LNCAP (cell line): Measurements from ENCODE around the gene CCSER1.
A peak's percentile ranks its signal among the peaks of the same experiment; 100 is the strongest.

Experiments used
- TF ChIP-seq, protein P1 (sequence below): fragments of 450-650 bp; IDR thresholded peaks from 2 replicates; pipeline ENCODE4 v1.5.1; 2017; ENCODE audit warnings: mild to moderate bottlenecking

The CCSER1 gene

DNA sequence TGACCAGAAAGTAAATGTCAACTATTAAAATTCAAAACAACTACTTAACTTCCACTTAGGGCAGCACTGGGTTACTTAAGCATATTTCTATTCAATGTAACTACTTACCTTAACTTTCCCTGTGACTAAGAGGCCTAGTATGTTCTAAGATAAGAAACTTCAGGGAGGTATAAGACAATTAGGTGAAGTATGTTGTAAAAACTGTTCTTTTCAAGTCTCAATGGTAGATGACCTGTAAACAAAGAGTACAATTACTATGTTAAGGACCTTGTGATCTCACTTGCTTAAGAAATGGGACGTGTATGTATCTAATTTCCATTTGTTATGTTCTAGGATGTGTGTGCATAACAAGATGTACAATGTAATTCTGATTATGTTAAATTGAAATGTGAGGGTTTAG lies 960.5 kb downstream of the CCSER1 start:
- TF ChIP-seq, protein P1, sequence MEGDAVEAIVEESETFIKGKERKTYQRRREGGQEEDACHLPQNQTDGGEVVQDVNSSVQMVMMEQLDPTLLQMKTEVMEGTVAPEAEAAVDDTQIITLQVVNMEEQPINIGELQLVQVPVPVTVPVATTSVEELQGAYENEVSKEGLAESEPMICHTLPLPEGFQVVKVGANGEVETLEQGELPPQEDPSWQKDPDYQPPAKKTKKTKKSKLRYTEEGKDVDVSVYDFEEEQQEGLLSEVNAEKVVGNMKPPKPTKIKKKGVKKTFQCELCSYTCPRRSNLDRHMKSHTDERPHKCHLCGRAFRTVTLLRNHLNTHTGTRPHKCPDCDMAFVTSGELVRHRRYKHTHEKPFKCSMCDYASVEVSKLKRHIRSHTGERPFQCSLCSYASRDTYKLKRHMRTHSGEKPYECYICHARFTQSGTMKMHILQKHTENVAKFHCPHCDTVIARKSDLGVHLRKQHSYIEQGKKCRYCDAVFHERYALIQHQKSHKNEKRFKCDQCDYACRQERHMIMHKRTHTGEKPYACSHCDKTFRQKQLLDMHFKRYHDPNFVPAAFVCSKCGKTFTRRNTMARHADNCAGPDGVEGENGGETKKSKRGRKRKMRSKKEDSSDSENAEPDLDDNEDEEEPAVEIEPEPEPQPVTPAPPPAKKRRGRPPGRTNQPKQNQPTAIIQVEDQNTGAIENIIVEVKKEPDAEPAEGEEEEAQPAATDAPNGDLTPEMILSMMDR = no peak

DNA sequence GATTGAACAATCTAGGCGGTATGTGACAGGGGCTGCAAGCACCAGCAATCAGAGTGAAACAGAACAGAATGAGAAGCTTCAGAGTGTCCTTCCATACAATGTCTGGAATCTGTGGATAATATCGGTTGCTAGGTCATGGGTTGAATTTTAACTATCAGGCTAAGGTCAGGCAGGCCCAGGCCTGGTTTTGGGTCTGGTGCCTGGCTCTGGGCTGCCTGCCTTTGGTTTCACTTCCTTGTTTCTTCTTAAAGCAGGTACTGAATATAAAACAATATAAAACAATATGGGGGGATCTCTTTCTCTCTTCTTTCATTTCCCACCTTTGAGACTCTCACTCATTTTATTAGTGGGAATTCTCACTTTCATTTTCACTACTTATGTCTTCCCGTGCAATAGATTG lies 962.0 kb downstream of the CCSER1 start:
- TF ChIP-seq, protein P1 = no peak

DNA sequence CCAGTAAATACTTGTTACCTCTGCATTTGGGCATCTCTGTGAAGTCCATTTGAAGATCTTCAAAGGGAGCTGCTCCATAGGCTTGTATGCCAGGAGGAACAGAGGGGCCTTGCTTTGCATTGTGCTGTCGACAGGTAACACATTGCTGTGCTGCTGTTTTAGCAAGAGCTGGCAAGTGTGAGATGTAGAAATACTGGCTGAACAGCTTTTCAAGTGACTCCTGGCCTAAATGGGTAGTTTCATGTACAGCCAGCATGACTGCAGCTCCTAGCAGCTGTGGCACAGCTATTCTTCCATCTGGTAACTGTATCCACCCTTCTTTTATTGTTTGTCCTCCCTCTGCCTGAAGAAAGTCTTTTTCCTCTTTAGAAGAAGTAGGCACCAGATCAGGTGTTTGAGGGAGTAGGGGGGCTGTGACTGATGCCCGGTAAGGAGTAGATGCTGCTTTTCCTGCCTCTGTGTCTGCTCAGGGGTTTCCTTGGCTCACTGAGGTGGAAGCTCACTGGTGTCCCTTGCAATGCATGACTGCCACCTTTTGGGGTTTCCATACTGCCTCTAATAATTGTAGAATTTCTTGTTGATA lies 965.3 kb downstream of the CCSER1 start:
- TF ChIP-seq, protein P1 = peak; percentile 32; the same call in 1 of the 2 replicates

DNA sequence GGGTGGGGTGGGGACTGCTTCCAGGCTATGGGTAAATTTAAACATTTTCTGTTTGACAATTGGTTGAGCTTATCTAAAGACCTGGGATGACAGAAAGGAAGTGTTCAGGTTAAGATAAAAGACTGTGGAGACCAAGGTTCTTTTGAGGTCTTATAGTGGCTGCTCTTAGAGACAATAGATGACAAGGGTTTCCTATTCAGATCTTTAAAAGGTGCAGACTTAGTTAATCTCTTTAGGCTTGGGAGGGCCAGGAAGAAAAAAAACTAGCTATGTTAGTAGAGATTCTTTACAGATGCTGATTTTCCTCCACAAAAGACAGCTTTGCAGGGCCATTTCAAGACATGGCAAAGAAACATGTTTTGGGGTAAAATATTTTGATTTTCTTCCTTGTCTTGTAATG lies 972.5 kb downstream of the CCSER1 start:
- TF ChIP-seq, protein P1 = no peak

DNA sequence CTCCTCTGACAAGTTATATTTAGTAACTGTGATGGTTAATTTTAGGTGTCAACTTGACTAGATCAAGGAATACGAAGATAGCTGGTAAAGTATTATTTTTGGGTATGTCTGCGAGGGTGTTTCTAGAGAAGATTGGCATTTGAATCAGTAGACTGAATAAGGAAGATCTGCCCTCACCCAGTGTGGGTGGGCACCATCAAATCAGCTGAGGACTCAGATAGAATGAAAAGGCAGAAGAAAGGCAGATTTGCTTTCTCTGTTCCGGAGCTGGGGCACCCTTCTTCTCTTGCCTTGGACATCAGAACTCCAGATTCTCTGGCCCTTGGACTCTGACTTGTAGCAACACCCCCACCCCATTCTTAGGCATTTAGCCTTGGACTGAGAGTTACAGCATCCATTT lies 981.6 kb downstream of the CCSER1 start:
- TF ChIP-seq, protein P1 = no peak

DNA sequence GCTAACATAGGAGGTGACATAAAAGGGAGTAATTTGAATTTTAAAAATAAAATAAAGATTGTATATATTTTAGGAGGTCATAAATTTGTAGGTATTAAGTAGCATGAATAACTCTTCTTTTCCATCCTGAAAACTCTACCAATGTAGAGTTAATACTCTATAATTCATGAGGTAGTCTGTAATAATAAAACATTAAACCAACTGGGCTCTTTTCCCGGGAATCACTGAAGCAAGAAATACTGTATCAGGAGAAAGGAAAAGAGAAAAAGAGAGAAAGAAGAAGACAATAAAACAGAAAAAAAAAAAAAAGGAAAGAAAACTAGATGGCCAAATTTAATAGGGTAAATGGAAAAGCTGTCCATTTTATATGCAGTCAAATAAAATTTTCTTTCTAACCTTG lies 984.4 kb downstream of the CCSER1 start:
- TF ChIP-seq, protein P1 = no peak

DNA sequence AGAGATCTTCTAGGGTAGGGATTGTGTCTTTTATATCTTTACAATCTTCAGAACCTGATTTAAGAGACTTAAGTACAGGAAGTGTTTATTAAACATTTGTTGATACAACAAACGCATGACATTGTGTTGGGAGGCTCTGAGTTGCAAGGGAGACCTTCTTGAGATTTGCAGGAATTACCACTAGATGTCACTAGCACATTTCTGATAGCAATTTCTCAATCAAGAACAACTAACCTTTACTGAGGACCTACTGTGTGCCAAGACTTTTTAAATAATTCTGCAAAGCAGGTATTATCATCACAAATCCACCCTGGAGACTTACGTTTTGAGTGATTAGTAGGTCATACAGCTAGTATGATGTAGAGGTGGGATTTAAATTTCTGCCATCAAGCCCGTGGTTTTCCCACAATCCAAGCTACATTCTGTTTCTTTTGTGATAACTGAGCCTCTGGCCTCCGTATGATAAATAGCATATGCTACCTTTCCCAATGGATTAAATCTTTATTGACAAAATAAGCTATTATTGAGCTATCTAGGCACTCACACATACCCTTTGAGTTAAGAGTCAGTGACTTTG lies 986.0 kb downstream of the CCSER1 start:
- TF ChIP-seq, protein P1 = peak; percentile 83

DNA sequence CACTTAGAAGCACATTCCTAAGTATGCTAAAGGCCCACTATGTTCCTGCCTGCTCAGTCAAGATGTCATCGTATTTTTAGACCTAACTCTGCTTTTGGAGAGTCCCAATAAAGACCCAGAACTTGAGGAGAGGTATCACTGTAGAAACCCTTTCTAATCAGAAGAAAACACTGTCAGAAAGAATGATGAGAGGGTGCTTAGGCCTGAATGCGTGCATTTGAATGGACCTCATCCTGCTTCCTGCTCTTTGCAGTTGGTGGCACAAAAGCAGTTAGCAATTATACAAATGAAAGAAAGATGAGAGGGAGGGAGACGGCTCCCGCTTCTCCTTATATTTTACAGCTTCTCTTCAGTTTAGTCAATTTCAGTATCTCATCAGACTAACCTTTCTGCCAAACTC lies 987.2 kb downstream of the CCSER1 start:
- TF ChIP-seq, protein P1 = no peak
